ENCODE results near the gene NLGN1. TPM values are rescaled to one million over a fixed set of nuclear protein-coding genes. Genes with fewer than 3 reads are reported as not detected.

NLGN1 gene
- total RNA-seq, 1 experiment from 2014 or later, result not detected

GRCh38 chr3:173743516-173743915, 346.0 kb downstream of the NLGN1 start:
- H3K27ac Mint-ChIP-seq (ENCODE audit: low read depth, unreplicated experiment), result peak overlapping the region; percentile 27
- no peak for TF ChIP-seq CTCF (IDR thresholded peaks at IDR 0.05; ENCODE audit: unreplicated experiment)
- no peaks in the 10 kb centered on the region for H3K27me3 Mint-ChIP-seq (ENCODE audit: insufficient read depth, unreplicated experiment)
- ChIA-PET CTCF (interaction anchor here (2.1 kb wide), 1 partner anchor 10 kb away, joined by 10 read pairs; no protein-coding TSS in a partner anchor), POLR2A (interaction anchor here (0.6 to 0.7 kb wide), 2 partner anchors 76 to 1202 kb away, joined by 3 read pairs; no protein-coding TSS in a partner anchor)
- no TSS peak for BruUV-seq (replicated peaks)
- intact Hi-C loops (cut with micrococcal nuclease), result no loop called here
- no peaks in the 10 kb centered on the region for H3K9me3 Mint-ChIP-seq (ENCODE audit: unreplicated experiment)
- no peak overlapping the region for H3K4me3 Mint-ChIP-seq (ENCODE audit: unreplicated experiment)
- DNase-seq (ENCODE audit: unreplicated experiment), result no peak
- peaks cover 4% of the 10 kb centered on the region for H3K36me3 Mint-ChIP-seq (ENCODE audit: insufficient read depth, unreplicated experiment)
- H3K4me1 Mint-ChIP-seq (ENCODE audit: insufficient read depth, unreplicated experiment), result peaks cover 10% of the 10 kb centered on the region

GRCh38 chr3:173744479-173744878, 346.9 kb downstream of the NLGN1 start:
- intact Hi-C loops (cut with micrococcal nuclease), result no loop called here
- Mint-ChIP-seq H3K4me3 (ENCODE audit: unreplicated experiment) (no peak overlapping the region), H3K9me3 (ENCODE audit: unreplicated experiment) (no peaks in the 10 kb centered on the region), H3K27me3 (ENCODE audit: insufficient read depth, unreplicated experiment) (no peaks in the 10 kb centered on the region), H3K4me1 (ENCODE audit: insufficient read depth, unreplicated experiment) (peaks cover 10% of the 10 kb centered on the region), H3K27ac (ENCODE audit: low read depth, unreplicated experiment) (no peak overlapping the region), H3K36me3 (ENCODE audit: insufficient read depth, unreplicated experiment) (peaks cover 4% of the 10 kb centered on the region)
- DNase-seq (ENCODE audit: unreplicated experiment), result no peak
- CTCF ChIA-PET, result interaction anchor here (0.5 to 0.8 kb wide), 3 partner anchors 94 to 884 kb away, joined by 3 to 5 read pairs (median 4); no protein-coding TSS in a partner anchor
- TF ChIP-seq CTCF (IDR thresholded peaks at IDR 0.05; ENCODE audit: unreplicated experiment), result no peak
- POLR2A ChIA-PET, result interaction anchor here (1.3 kb wide), 1 partner anchor 45 kb away, joined by 7 read pairs; no protein-coding TSS in a partner anchor
- BruUV-seq (replicated peaks), result no TSS peak

GRCh38 chr3:173744895-173745294, 347.4 kb downstream of the NLGN1 start:
- BruUV-seq (replicated peaks), result no TSS peak
- Mint-ChIP-seq H3K4me1 (ENCODE audit: insufficient read depth, unreplicated experiment) (peaks cover 12% of the 10 kb centered on the region), H3K4me3 (ENCODE audit: unreplicated experiment) (no peak overlapping the region), H3K36me3 (ENCODE audit: insufficient read depth, unreplicated experiment) (peaks cover 4% of the 10 kb centered on the region), H3K27me3 (ENCODE audit: insufficient read depth, unreplicated experiment) (no peaks in the 10 kb centered on the region), H3K27ac (ENCODE audit: low read depth, unreplicated experiment) (no peak overlapping the region), H3K9me3 (ENCODE audit: unreplicated experiment) (no peaks in the 10 kb centered on the region)
- intact Hi-C loops (cut with micrococcal nuclease), result no loop called here
- CTCF ChIA-PET, result interaction anchor here (0.5 to 0.8 kb wide), 3 partner anchors 93 to 884 kb away, joined by 3 to 5 read pairs (median 4); no protein-coding TSS in a partner anchor
- DNase-seq (ENCODE audit: unreplicated experiment), result no peak
- no peak for TF ChIP-seq CTCF (IDR thresholded peaks at IDR 0.05; ENCODE audit: unreplicated experiment)
- POLR2A ChIA-PET, result interaction anchor here (1.0 to 1.3 kb wide), 2 partner anchors 11 to 45 kb away, joined by 4 to 7 read pairs; no protein-coding TSS in a partner anchor

- intact Hi-C loops (cut with micrococcal nuclease), result no loop called here
- Mint-ChIP-seq H3K4me3 (ENCODE audit: unreplicated experiment) (no peak overlapping the region), H3K9me3 (ENCODE audit: unreplicated experiment) (no peaks in the 10 kb centered on the region), H3K27ac (ENCODE audit: low read depth, unreplicated experiment) (no peak overlapping the region), H3K4me1 (ENCODE audit: insufficient read depth, unreplicated experiment) (peaks cover 17% of the 10 kb centered on the region), H3K27me3 (ENCODE audit: insufficient read depth, unreplicated experiment) (no peaks in the 10 kb centered on the region), H3K36me3 (ENCODE audit: insufficient read depth, unreplicated experiment) (peaks cover 4% of the 10 kb centered on the region)
- ChIA-PET CTCF (interaction anchor here (0.6 to 1.8 kb wide), 2 partner anchors 13 to 448 kb away, joined by 4 to 7 read pairs; no protein-coding TSS in a partner anchor), POLR2A (interaction anchor here (0.7 kb wide), 1 partner anchor 44 kb away, joined by 4 read pairs; no protein-coding TSS in a partner anchor)
- no peak for TF ChIP-seq CTCF (IDR thresholded peaks at IDR 0.05; ENCODE audit: unreplicated experiment)
- BruUV-seq (replicated peaks), result no TSS peak
- peak; percentile 54 for DNase-seq (ENCODE audit: unreplicated experiment)
Measured at GRCh38 chr3:173745952-173746682, 348.6 kb downstream of the NLGN1 start.

Data from MCF 10A (cell line).